Measurements from ENCODE around the gene EIF2B2.
"Not testable (repeated sequence)": the region's sequence is repeated elsewhere in the genome, so short reads cannot be mapped to it uniquely, and the experiment has no call there.

Gene EIF2B2

DNA sequence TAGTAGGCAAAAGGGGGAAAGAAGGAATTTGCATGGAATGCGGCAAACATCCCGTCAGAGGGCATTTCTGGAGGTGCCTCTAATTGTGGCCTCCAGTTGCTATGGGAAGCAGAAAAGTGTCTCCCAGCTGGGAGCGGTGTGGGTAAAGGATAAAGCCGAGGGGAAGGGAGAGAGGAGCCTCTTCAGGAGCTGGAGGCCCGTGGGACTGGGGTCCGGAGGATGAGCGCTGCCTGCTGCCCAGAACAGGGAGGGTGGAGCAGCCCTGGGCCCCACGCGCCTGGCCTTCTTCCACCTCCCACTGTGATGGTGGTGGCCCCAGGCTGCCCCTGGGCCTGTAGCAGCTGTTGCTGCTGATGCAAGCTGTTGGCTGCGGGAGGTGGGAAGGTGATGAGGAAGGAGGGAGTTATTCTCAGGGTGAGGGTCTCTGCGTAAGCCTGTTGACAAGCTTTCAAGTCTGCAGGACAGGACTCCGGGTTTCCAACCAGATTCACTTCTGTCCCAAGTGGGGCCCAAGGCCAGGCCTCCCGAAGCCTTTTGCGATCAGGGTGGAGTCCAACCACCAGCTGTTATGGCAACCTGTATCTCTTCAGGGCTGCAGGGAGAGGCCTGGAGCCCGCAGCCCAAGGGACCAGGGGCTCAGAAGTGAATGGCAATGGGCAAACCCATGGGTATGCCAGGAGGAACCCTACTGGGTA, 28.2 kb upstream of the EIF2B2 start:
- DNase-seq = no peak

DNA sequence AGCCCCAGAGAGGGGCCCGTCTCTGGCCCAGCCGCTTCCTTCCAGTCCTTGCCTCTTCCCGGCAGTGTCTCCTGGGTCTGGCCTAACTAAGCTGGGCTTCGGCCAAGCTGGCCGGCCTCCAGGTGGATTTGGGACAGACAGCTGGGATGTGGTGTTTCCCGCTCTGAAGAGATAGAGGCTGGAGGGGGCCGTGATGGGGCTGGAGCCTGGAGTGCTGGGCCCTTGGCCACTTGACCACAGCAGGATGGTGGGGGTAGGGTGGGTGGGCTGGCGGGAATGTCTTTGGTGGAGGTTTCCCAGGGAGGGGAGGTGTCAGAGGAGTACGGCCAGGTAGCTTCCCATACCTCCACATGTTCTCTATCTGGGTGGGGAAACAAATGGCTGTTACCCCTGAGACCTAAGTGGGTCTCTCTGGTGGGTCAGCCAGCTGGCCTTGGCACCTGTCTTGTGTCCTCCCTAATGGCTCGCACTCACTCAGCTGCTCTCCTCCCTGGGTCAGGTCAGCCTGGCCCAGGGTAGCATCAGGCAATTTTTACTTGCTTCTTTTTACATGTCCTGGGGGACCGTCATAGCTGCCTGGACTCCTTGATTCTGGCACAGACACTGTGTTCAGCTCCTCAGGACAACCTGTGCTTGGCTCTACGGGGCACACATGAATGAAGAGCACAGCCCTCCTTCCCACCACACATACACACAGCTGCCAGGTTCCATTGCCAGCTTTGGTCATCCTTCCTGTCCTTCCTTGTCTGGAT, 27.5 kb upstream of the EIF2B2 start:
- no peak for DNase-seq

DNA sequence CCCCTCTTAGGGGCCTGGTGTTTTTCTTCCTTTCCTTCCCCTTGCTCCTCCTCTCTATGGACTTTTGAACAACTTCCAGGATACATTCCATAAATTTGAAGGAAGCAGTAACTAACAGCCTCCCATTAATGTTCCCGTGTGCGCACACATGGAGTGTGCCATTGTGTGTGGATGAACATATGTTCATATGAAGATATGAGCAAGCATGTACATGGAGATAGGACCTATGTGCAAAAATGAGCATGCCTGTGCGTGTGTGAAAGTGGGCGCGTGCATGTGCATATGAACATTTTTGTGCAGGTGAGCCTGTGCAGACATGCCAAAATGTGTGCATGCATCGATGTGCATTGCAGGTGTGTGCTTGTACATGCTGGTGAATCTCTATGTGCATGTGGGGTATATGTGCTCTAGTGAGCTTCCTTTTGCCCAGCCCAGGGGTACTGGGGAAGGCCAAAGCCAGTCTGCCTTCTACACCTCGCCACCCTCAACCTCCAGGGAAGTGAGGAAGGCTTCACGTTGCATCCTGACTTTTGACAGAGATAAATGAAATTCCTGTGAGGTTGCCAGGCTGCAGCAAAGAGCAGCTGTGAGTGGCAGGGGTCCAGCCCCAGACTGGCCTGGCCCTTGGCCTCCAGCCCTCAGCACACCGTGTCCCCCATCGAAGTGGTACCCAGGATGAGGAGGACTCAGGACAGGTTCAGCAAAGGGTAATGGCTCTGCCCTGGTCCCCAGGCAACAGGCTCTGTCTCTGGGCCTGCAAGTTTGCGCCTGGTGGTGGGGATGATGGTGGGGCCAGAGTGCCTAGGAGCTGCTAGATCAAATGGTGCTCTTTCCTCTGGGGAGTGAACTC, 26.2 kb upstream of the EIF2B2 start:
- DNase-seq = no peak

GRCh38 chr14:74977164-74977900, 25.4 kb upstream of the EIF2B2 start:
- no peak for DNase-seq

- DNase-seq = no peak
These were observed 24.8 kb upstream of the EIF2B2 start for GRCh38 chr14:74977901-74978385.

GRCh38 chr14:74978416-74978947, 24.2 kb upstream of the EIF2B2 start:
- no peak for DNase-seq

DNA sequence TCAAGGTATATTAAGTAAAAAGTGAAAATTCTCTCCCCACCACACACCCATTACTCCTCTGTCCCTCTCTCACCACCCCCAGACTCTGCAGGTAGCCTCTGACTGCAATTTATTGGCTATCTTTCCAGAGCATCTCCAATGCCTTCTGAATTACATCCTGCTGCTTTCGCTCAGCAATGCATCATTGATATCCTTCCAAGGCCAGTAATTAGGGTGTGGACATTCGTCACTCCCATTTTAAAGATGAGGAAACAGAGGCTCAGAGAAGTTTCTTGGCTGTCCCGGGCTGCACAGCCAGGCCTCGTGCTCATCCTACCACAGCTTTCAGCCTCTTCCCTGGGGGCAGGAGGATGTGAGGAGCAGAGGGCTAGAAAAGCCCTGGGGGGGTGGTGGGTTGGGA, 23.7 kb upstream of the EIF2B2 start:
- DNase-seq = no peak

- no peak for DNase-seq
These were observed 23.0 kb upstream of the EIF2B2 start for GRCh38 chr14:74979442-74980397.

DNA sequence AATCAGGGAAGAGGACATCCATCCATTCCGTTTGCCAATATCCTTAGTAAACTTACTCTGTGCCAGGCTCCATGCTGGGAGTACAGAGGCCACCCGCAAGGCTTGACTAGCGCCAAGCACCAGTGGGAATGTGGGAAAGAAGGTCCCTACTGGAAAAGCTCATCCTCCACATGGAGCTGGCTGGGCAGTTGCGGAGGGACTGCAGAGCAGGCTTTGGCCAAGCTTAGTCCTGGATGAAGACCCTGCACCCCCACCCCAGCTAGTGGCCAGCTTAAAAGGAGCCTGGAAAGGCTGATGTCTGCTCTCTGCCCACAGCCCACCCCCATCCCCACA, 22.4 kb upstream of the EIF2B2 start:
- DNase-seq = no peak

- DNase-seq = no peak
These were observed 21.8 kb upstream of the EIF2B2 start for GRCh38 chr14:74980731-74981461.

- DNase-seq = no peak
These were observed 21.3 kb upstream of the EIF2B2 start for GRCh38 chr14:74981462-74981782.

- DNase-seq = no peak
These were observed 20.9 kb upstream of the EIF2B2 start for GRCh38 chr14:74981833-74982232.

GRCh38 chr14:74982661-74983060, 20.1 kb upstream of the EIF2B2 start:
- DNase-seq = no peak

DNA sequence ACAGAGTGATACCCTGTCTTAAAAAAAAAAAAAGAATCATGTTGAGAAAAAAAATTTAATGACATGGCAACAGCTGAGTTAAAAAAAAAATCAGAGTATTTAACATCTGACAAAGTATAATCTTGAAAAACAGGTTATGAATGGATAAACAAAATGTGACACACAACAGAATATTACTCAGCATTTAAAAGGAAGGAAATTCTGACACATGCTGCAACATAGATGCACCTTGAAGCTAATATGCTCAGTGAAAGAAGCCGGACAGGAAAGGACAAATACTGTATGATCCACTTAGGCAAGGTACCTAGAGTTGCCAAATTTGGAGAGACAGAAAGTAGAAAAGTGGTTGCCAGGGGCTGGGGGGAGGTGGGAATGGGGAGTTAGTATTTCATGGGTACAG, 19.4 kb upstream of the EIF2B2 start:
- no peak for DNase-seq

- no peak for DNase-seq
These were observed 18.3 kb upstream of the EIF2B2 start for GRCh38 chr14:74984236-74985027.

- DNase-seq = no peak
These were observed 17.8 kb upstream of the EIF2B2 start for GRCh38 chr14:74985028-74985310.

DNA sequence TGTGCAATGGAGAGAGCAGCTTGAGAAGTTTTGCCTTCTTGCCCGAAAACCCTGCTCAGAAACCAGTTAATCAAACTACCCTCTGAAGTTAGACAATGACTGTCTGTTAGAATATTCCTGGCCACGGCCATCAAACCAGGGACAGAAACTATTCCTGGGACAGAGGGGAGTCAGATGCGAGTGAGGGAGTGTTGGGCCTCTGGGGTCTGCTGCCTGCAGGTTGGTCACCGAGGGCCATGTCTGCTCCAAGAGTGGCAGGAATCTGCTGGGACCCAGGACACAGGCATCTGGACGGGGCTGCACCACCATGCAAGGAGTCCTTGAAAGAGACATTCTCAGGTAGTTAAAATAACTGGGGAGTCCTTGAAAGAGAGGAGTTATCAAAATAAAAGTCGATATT, 16.9 kb upstream of the EIF2B2 start:
- no peak for DNase-seq

- no peak for DNase-seq
These were observed 14.6 kb upstream of the EIF2B2 start for GRCh38 chr14:74988131-74988530.

DNA sequence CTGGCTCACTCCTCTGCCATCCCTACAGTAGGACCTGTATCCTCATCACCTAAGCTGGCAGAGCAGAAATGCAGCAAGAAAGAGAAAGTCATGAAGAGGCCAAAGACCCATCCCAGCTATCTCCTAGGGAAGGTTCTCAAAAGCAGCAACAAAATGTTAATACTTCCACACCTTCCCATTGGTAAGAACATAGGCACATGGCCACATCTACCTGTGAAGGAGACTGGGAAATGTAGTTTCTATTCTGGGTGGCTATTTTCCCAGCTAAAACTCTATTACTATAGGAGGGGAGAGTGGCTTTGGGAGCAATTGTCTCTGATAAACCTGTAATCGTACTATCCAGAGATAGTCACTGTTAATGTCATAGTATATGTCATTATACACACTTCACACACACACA, 13.7 kb upstream of the EIF2B2 start:
- DNase-seq = no peak

DNA sequence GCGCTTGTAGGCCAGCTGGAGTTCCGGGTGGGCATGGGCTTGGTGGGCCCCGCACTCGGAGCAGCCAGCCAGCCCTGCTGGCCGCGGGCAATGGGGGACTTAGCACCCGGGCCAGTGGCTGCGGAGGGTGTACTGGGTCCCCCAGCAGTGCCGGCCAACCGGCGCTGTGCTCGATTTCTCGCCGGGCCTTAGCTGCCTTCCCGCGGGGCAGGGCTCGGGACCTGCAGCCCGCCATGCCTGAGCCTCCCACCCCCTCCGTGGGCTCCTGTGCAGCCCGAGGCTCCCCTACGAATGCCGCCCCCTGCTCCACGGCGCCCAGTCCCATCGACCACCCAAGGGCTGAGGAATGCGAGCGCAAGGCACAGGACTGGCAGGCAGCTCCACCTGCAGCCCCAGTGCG, 8.5 kb upstream of the EIF2B2 start:
- not testable (repeated sequence) for DNase-seq

Data from activated T-cell treated with anti-CD3 and anti-CD28 coated beads for 4 hours (primary cell).